SH-SY5Y (cell line): ENCODE results near the gene NPAS2.

Experiments
- GATA2 ChIP-seq: IDR thresholded peaks from 2 replicates; pipeline ENCODE4 v1.6.1; 2011; ENCODE audit warnings: mild to moderate bottlenecking, low read depth, low read length
- GATA3 ChIP-seq: IDR thresholded peaks from 2 replicates; pipeline ENCODE4 v1.6.1; 2011; ENCODE audit warnings: low read depth, mild to moderate bottlenecking, low read length, moderate library complexity

- TF ChIP-seq GATA2 (no peak), GATA3 (no peak)
Observed at GRCh38 chr2:101026253-101026701, 206.3 kb downstream of the NPAS2 start.
